ENCODE measurements around the gene SLC15A4.

- no peak for TF ChIP-seq POLR2A (IDR thresholded peaks at IDR 0.05; ENCODE audit: low read length)
- TF ChIP-seq GATA1 (IDR thresholded peaks at IDR 0.05; ENCODE audit: low read depth, low read length), result no peak
These were observed 16.5 kb downstream of the SLC15A4 start for GRCh38 chr12:128807161-128807724.
